Right cardiac atrium (tissue), 5 donors: Measurements from ENCODE around the gene UGT2A2. TPM values are rescaled to one million over a fixed set of nuclear protein-coding genes. Genes with fewer than 3 reads are reported as not detected.
"Not testable (repeated sequence)": the region's sequence is repeated elsewhere in the genome, so short reads cannot be mapped to it uniquely, and the experiment has no call there.

Source experiments
- ATAC-seq, 2 donors: fragments of 200-7000 bp; cut with Tn5 transposase; one replicate each; pipeline versions ENCODE4 v1.8.0 to v1.9.1; 2020; ENCODE audit warnings: moderate library complexity in 2 of 2, mild to moderate bottlenecking in 1 of 2
- DNase-seq, 3 donors: peaks; one replicate each; pipeline ENCODE4 v3.0.0-alpha.2; 2020
- H3K27ac ChIP-seq: one replicate; pipeline ENCODE4 v1.5.1; 2013; ENCODE audit warnings: mild to moderate bottlenecking, low read length, control low read depth, moderate library complexity
- H3K27me3 ChIP-seq: one replicate; pipeline ENCODE4 v1.6.1; 2013; ENCODE audit not compliant: control insufficient read depth, insufficient read depth
- H3K4me1 ChIP-seq: one replicate; pipeline ENCODE4 v1.6.1; 2013; ENCODE audit warnings: low read length; ENCODE audit not compliant: control insufficient read depth, insufficient read depth
- H3K4me3 ChIP-seq: one replicate; pipeline ENCODE4 v1.5.1; 2013; ENCODE audit warnings: low read length, control low read depth
- H3K9me3 ChIP-seq: one replicate; pipeline ENCODE4 v1.6.1; 2013; ENCODE audit warnings: low read length; ENCODE audit not compliant: control insufficient read depth
- WGBS: extraction: QIAGEN DNeasy Blood & Tissue Kit; methylation state at CpG from one replicate; pipeline ENCODE4 v1.1.7; 2013; 5-methylcytosine and 5-hydroxymethylcytosine counted together
- intact Hi-C, 4 donors: fragments of 100-400 bp; cut with DNase I; formaldehyde crosslinking; loops; one replicate each; pipeline versions ENCODE4 v1.11.0 to v1.14.0; 2022 to 2023
- long read RNA-seq, 4 donors: library from polyadenylated mRNA; unstranded; transcript quantifications; one replicate each; pipeline ENCODE4 v2.0.0, GENCODE V29; 2020 to 2021
- polyA plus RNA-seq: library from polyadenylated mRNA; stranded (reverse); fragments of 200-250 nt; gene quantifications from one replicate; pipeline ENCODE4 v1.2.3, GENCODE V29; 2013
- total RNA-seq, 4 donors: library from RNA; stranded (reverse); fragmentation: NEBNext Ultra II Directional; extraction: Animal tissue kit (Norgen Biotek cat#: 25700); gene quantifications; one replicate each; pipeline ENCODE4 v1.2.1, GENCODE V29; 2021
- donor health status: healthy with polysubstance abuse.
- donor health status: DM: no; HTN: yes; CAD: no.
- donor health status: DM: no; HTN: no; CAD: no.
- donor health status: DM: no; HTN: yes; CAD: no; lungs with severe emphysema.
- donor health status: DM: yes; HTN: yes; CAD: no.

Gene UGT2A2
- total RNA-seq (not detected), polyA plus RNA-seq (not detected)
- long read RNA-seq, donor 1: 0 reads
- long read RNA-seq, donor 2: 0 reads
- long read RNA-seq, donor 3: 0 reads
- long read RNA-seq, donor 4: 0 reads

- ATAC-seq (no peak), DNase-seq (no peak)
- intact Hi-C loops: no loop called here
- H3K27me3 ChIP-seq: no peaks in the 10 kb centered on the region
- H3K4me3 ChIP-seq: no peak within 1 kb of the TSS
- H3K4me1 ChIP-seq: no peaks in the 10 kb centered on the region
- 88% methylated on average over 3 of the region's 3 CpGs for WGBS
- no peaks in the 10 kb centered on the region for H3K9me3 ChIP-seq
- no peak within 1 kb of the TSS for H3K27ac ChIP-seq
Observed at GRCh38 chr4:69639542-69639941, at the start of gene UGT2A2. UGT2A2 (minus strand) TSS chr4:69639642; CDS start chr4:69639640, 2 bp downstream.

DNA sequence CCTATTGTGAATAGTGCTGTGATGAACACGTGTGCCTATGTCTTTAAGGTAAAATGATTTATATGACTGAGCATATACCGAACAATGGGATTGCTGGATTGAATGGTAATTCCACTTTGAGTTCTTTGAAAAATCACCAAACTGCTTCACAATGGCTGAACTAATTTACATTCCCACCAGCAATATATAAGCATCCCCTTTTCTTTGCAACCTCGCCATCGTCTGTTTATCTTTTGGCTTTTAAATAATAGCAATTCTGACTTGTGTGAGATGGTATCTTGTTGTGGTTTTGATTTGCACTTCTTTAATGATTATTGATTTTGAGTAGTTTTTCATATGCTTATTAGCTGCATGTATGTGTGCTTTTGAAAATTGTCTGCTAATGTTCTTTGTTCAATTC, 45.4 kb upstream of the UGT2A2 start:
- no peak for DNase-seq
- Histone ChIP-seq H3K9me3 (no peaks in the 10 kb centered on the region), H3K4me1 (no peaks in the 10 kb centered on the region), H3K4me3 (no peak overlapping the region), H3K27me3 (no peaks in the 10 kb centered on the region), H3K27ac (no peak overlapping the region)
- intact Hi-C loops: loop anchor here in 1 of 4 donors (10.0 kb wide), 1 partner anchor 200 kb away; no protein-coding TSS in a partner anchor
- WGBS: 68% methylated on average over 4 of the region's 4 CpGs
- no peak for ATAC-seq

DNA sequence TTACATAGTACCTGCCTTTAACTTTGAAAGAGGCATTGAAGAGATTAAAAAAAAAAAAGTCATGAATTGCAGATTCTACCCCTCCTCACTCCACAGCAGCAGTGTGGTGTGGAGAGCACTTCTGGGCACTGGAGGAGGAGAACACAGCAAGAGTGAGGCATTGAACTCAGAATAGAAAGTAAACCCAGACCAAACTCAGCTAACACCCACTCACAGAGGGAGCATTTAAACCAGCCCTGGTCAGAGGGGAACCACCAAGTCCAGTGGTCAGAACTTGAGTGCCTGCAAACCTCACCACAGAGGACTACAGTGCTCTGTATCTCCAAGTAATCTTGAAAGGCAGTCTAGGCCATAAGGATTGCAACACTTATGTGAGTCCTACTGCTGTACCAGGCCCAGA, 29.2 kb upstream of the UGT2A2 start:
- H3K4me3 ChIP-seq: no peak overlapping the region
- H3K27me3 ChIP-seq: no peaks in the 10 kb centered on the region
- DNase-seq (no peak), ATAC-seq (no peak)
- H3K9me3 ChIP-seq: no peaks in the 10 kb centered on the region
- no peak overlapping the region for H3K27ac ChIP-seq
- no peaks in the 10 kb centered on the region for H3K4me1 ChIP-seq
- intact Hi-C loops: no loop called here

DNA sequence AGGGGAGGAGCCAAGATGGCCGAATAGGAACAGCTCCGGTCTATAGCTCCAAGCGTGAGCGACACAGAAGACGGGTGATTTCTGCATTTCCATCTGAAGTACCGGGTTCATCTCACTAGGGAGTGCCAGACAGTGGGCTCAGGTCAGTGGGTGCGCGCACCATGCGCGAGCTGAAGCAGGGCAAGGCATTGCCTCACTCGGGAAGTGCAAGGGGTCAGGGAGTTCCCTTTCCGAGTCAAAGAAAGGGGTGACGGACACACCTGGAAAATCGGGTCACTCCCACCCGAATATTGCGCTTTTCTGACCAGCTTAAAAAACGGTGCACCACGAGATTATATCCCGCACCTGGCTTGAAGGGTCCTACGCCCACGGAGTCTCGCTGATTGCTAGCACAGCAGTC, 24.6 kb upstream of the UGT2A2 start:
- peak in 1 of 3 donors; percentile 32 for DNase-seq
- H3K4me1 ChIP-seq, H3K4me3 ChIP-seq, ATAC-seq, H3K27me3 ChIP-seq, intact Hi-C loops, H3K27ac ChIP-seq, H3K9me3 ChIP-seq: not testable (repeated sequence)
- 94% methylated on average over 22 of the region's 22 CpGs for WGBS

DNA sequence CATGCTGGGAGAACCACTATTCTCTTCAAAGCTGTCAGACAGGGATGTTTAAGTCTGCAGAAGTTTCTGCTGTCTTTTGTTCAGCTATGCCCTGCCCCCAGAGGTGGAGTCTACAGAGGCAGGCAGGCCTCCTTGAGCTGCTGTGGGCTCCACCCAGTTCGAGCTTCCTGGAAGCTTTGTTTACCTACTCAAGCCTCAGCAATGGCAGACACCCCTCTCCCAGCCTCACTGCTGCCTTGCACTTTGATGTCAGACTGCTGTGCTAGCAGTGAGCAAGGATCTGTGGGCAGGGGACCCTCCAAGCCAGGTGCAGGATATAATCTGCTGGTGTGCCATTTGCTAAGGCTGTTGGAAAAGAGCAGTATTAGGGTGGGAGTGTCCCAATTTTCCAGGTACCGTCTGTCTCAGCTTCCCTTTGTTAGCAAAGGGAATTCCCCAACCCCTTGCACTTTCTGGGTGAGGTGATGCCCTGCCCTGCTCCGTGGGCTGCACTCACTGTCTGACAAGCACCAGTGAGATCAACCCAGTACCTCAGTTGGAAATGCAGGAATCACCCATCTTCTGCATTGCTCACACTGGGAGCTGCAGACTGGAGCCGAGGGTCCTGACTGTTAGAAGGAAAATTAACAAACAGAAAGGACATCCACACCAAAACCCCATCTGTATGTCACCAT, 21.8 kb upstream of the UGT2A2 start:
- 64% methylated on average over 4 of the region's 4 CpGs for WGBS
- ATAC-seq, intact Hi-C loops, H3K4me1 ChIP-seq, H3K27ac ChIP-seq, H3K9me3 ChIP-seq, H3K27me3 ChIP-seq, DNase-seq, H3K4me3 ChIP-seq: not testable (repeated sequence)

DNA sequence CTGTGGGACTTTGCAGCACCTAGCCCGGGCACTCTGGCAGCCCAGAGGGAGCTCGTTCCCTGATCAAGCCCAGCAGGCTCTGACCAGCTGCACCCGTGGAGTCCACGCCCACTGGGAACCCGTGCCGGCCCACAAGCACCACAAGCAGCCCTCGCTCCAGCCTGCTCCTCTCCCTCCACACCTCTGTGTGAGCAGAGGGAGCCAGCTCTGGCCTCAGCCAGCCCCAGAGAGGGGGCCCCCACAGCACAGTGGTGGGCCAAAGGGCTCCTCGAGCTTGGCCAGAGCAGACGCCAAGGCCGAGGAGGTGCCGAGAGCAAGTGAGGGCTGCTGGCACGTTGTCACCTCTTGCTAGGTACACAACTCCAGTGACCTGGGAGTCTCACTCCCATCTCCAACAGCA, 18.7 kb upstream of the UGT2A2 start:
- WGBS: 79% methylated on average over 12 of the region's 12 CpGs

GRCh38 chr4:69656653-69657158, 17.3 kb upstream of the UGT2A2 start:
- 65% methylated on average over 6 of the region's 6 CpGs for WGBS
- H3K4me1 ChIP-seq: no peaks in the 10 kb centered on the region
- no peaks in the 10 kb centered on the region for H3K9me3 ChIP-seq
- H3K4me3 ChIP-seq: no peak overlapping the region
- no peak overlapping the region for H3K27ac ChIP-seq
- no peak for ATAC-seq
- intact Hi-C loops: no loop called here
- DNase-seq: no peak
- H3K27me3 ChIP-seq: no peaks in the 10 kb centered on the region

More for the DNA sequence above, 18.7 kb upstream of the UGT2A2 start:
- no peaks in the 10 kb centered on the region for H3K4me1 ChIP-seq
- no peak overlapping the region for H3K4me3 ChIP-seq
- no peaks in the 10 kb centered on the region for H3K27me3 ChIP-seq
- H3K27ac ChIP-seq: no peak overlapping the region
- DNase-seq (no peak), ATAC-seq (no peak)
- H3K9me3 ChIP-seq: no peaks in the 10 kb centered on the region
- intact Hi-C loops: no loop called here

- intact Hi-C loops: no loop called here
- H3K27ac ChIP-seq: no peak within 1 kb of the TSS
- WGBS: 85% methylated on average over 1 of the region's 1 CpG
- no peaks in the 10 kb centered on the region for H3K4me1 ChIP-seq
- ATAC-seq (no peak), DNase-seq (no peak)
- H3K9me3 ChIP-seq: no peaks in the 10 kb centered on the region
- H3K4me3 ChIP-seq: no peak within 1 kb of the TSS
- H3K27me3 ChIP-seq: no peaks in the 10 kb centered on the region
Observed at GRCh38 chr4:69653147-69653546, 13.7 kb upstream of the UGT2A2 start, which contains the start of gene UGT2A1. UGT2A1 (minus strand) TSS chr4:69653247; CDS start chr4:69647644, 5,603 bp downstream.

DNA sequence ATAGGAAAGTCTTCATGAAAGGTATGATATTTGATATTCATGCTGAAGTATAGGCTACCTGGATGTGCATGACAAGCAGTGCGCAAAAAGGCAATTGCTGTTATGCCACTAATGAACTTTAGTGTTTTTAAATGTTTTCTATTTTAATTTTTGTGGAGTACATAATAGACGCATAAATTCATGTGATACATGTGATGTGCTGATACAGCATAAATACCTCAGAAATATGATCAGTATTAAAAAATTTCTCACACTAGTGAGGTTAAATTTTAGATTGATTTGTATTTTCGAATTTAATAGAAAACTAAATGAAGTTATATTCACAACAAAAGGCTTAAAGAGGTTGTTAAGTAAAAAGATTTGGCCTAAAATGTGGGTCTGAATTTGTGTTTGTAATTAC, 11.4 kb upstream of the UGT2A2 start:
- H3K4me3 ChIP-seq: no peak overlapping the region
- 52% methylated on average over 3 of the region's 3 CpGs for WGBS
- no peaks in the 10 kb centered on the region for H3K9me3 ChIP-seq
- ATAC-seq: no peak
- H3K4me1 ChIP-seq: no peaks in the 10 kb centered on the region
- no peak for DNase-seq
- H3K27ac ChIP-seq: no peak overlapping the region
- H3K27me3 ChIP-seq: no peaks in the 10 kb centered on the region
- intact Hi-C loops: no loop called here

DNA sequence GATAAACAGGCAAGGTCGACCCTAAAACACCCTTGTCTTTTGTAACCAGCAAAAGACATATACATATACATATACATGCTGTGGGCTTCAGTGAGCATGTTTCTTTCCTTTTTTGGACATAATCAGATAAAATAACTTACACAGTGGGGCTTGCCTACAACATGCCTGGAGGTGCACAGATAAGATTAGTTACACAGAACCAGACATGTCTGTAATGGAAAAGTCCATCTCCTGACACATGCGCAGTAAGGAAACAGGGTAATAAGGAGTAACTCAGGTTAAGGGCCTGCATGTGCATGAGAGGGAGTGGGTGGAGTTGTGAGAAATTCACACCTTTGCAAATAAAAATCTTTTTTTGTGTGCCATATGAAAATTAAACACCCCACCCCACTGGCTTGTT, 10.2 kb upstream of the UGT2A2 start:
- H3K4me1 ChIP-seq: no peaks in the 10 kb centered on the region
- no peak for ATAC-seq
- no peaks in the 10 kb centered on the region for H3K27me3 ChIP-seq
- no peak for DNase-seq
- intact Hi-C loops: no loop called here
- H3K9me3 ChIP-seq: no peaks in the 10 kb centered on the region
- WGBS: 62% methylated on average over 2 of the region's 2 CpGs
- H3K27ac ChIP-seq: no peak overlapping the region
- no peak overlapping the region for H3K4me3 ChIP-seq

GRCh38 chr4:69649207-69649606, 9.8 kb upstream of the UGT2A2 start:
- H3K27me3 ChIP-seq: no peaks in the 10 kb centered on the region
- intact Hi-C loops: no loop called here
- DNase-seq: no peak
- no peaks in the 10 kb centered on the region for H3K9me3 ChIP-seq
- H3K4me3 ChIP-seq: no peak overlapping the region
- no peak overlapping the region for H3K27ac ChIP-seq
- H3K4me1 ChIP-seq: no peaks in the 10 kb centered on the region
- no peak for ATAC-seq
- 32% methylated on average over 1 of the region's 1 CpG for WGBS
